GM12878 (cell line): ENCODE results near the gene DUSP11. TPM values are rescaled to one million over a fixed set of nuclear protein-coding genes. Genes with fewer than 3 reads are reported as not detected.

Source experiments
- ATAC-seq: fragments of 200-7000 bp; cut with Tn5 transposase; 3 replicates; pipeline ENCODE4 v1.9.1; 2020; ENCODE audit warnings: mild to moderate bottlenecking, moderate library complexity
- BruUV-seq: library from RNA; stranded (reverse); fragments of 400-500 nt; replicated peaks from 2 replicates; lab custom pipeline; 2021; lab: Mats Ljungman, UMichigan
- CTCF ChIA-PET: fragments of 300-600 bp; sonication (Branson Sonifier 250); formaldehyde crosslinking; extraction: SDS; loops from one replicate; lab custom pipeline; 2021; ENCODE audit warnings: inconsistent platforms; lab: Yijun Ruan, JAX
- POLR2A ChIA-PET: fragments of 350-600 bp; formaldehyde crosslinking; extraction: SDS; loops from one replicate; lab custom pipeline; 2021; ENCODE audit warnings: inconsistent platforms; lab: Charles Lee
- RAD21 ChIA-PET: fragments of 300-600 bp; sonication (Branson Sonifier 250); formaldehyde crosslinking; loops from one replicate; lab custom pipeline; 2023; ENCODE audit warnings: antibody characterized with exemption; ENCODE audit not compliant: unreplicated experiment; lab: Charles Lee
- SMC1A ChIA-PET: fragments of 300-600 bp; sonication (Branson Sonifier 250); formaldehyde crosslinking; loops from one replicate; lab custom pipeline; 2023; ENCODE audit not compliant: unreplicated experiment, uncharacterized antibody; lab: Charles Lee
- DNase-seq: peaks from one replicate; pipeline ENCODE4 v3.0.0-alpha.2; 2011; ENCODE audit warnings: low read depth, low spot score
- FAIRE-seq: peaks from 3 replicates; lab custom pipeline; 2011; peaks lifted over from hg19 to GRCh38; lab: Jason Lieb, UNC
- H2AFZ ChIP-seq: 2 replicates; pipeline ENCODE4 v1.6.0; 2011; ENCODE audit warnings: low read depth, low read length, control low read depth; ENCODE audit not compliant: control insufficient read depth
- H3K27ac ChIP-seq: 2 replicates; pipeline ENCODE4 v1.5.1; 2011; ENCODE audit warnings: control low read depth; ENCODE audit not compliant: control insufficient read depth, insufficient read depth
- H3K27me3 ChIP-seq, 2 experiments: replicated peaks in 1 of 2; 2 replicates each; pipeline versions ENCODE4 v1.6.0 to v1.6.1; 2011; ENCODE audit warnings: low read length in 1 of 2; ENCODE audit not compliant: control insufficient read depth in 2 of 2, insufficient read depth in 2 of 2
- H3K36me3 ChIP-seq, 2 experiments: 2 replicates each; pipeline ENCODE4 v1.5.1; 2011; ENCODE audit warnings: low read length in 1 of 2; ENCODE audit not compliant: control insufficient read depth in 2 of 2, insufficient read depth in 2 of 2
- H3K4me1 ChIP-seq: 2 replicates; pipeline ENCODE4 v1.6.1; 2011; ENCODE audit warnings: mild to moderate bottlenecking, low read length, moderate library complexity, mixed read lengths; ENCODE audit not compliant: control insufficient read depth, insufficient read depth
- H3K4me2 ChIP-seq: 2 replicates; pipeline ENCODE4 v1.6.0; 2011; ENCODE audit warnings: control low read depth; ENCODE audit not compliant: control insufficient read depth, insufficient read depth
- H3K4me3 ChIP-seq: fragments of 200-600 bp; sonication (generic); 2 replicates; pipeline ENCODE4 v1.5.1; 2016
- H3K79me2 ChIP-seq: 2 replicates; pipeline ENCODE4 v1.6.0; 2011; ENCODE audit warnings: low read length; ENCODE audit not compliant: control insufficient read depth, insufficient read depth
- H3K9ac ChIP-seq: 2 replicates; pipeline ENCODE4 v1.8.0; 2011; ENCODE audit warnings: low read length, control low read depth, mixed read lengths; ENCODE audit not compliant: control insufficient read depth, insufficient read depth
- H3K9me3 ChIP-seq: replicated peaks from 3 replicates; pipeline ENCODE4 v1.5.1; 2011; ENCODE audit warnings: mild to moderate bottlenecking, low read length; ENCODE audit not compliant: control insufficient read depth, insufficient read depth
- H4K20me1 ChIP-seq: 2 replicates; pipeline ENCODE4 v1.6.0; 2011; ENCODE audit not compliant: control insufficient read depth, insufficient read depth
- CREM ChIP-seq: IDR thresholded peaks from 2 replicates; pipeline ENCODE4 v1.6.1; 2014; ENCODE audit warnings: antibody characterized with exemption, low read depth
- DPF2 ChIP-seq: fragments of 450-650 bp; IDR thresholded peaks from 2 replicates; pipeline ENCODE4 v1.6.1; 2017; ENCODE audit warnings: mild to moderate bottlenecking
- ETV6 ChIP-seq, 2 experiments: fragments of 450-650 bp in 1 of 2; IDR thresholded peaks in 1 of 2; conservative IDR thresholded peaks in 1 of 2; 2 replicates each; pipeline ENCODE4 v1.6.1; 2014; ENCODE audit warnings: antibody characterized with exemption in 1 of 2, borderline replicate concordance in 1 of 2, low read depth in 1 of 2, mild to moderate bottlenecking in 1 of 2, moderate library complexity in 1 of 2
- LARP7 ChIP-seq: fragments of 450-650 bp; IDR thresholded peaks from 2 replicates; pipeline ENCODE4 v1.6.1; 2017; ENCODE audit warnings: mild to moderate bottlenecking
- NFIC ChIP-seq: IDR thresholded peaks from 2 replicates; pipeline ENCODE4 v1.6.1; 2012; ENCODE audit warnings: low read depth, mild to moderate bottlenecking, inconsistent platforms, low read length, moderate library complexity
- WGBS: methylation state at CpG from one replicate; pipeline ENCODE4 v1.1.6; 2016; ENCODE audit warnings: low lambda C conversion rate; ENCODE audit not compliant: insufficient replicate concordance, insufficient coverage; ENCODE audit errors: missing lambda C conversion rate; 5-methylcytosine and 5-hydroxymethylcytosine counted together
- in situ Hi-C: fragments of 300-500 bp; cut with MboI; formaldehyde crosslinking; loops from 9 replicates; pipeline ENCODE4 v1.14.3; 2018; ENCODE audit warnings: mixed read lengths
- intact Hi-C: fragments of 100-400 bp; cut with micrococcal nuclease; formaldehyde crosslinking; loops from one replicate; pipeline ENCODE4 v1.14.2; 2022; ENCODE audit not compliant: unreplicated experiment
- polyA plus RNA-seq, 11 experiments: library from polyadenylated mRNA; depleted of rRNA in 4 of 11; unstranded in 6 of 11; stranded (reverse) in 5 of 11; fragments of >200 nt; fragmentation: Nextera tagmentation in 4 of 11; fragmentation: Illumina TruSeq in 1 of 11; extraction: Ambion mirVana in 4 of 11; extraction: Trizol in 1 of 11; gene quantifications; 1 replicate in 1 of 11; 2 replicates in 10 of 11; pipeline versions ENCODE4 v1.2.1 to v1.2.3, GENCODE V29; 2011 to 2016; ENCODE audit warnings: inconsistent platforms in 2 of 11, missing spikeins in 2 of 11, low read depth in 1 of 11
- total RNA-seq, 4 experiments: library from RNA; depleted of rRNA in 3 of 4; stranded (reverse); fragments of >200 nt in 3 of 4; fragmentation: Illumina TruSeq in 1 of 4; extraction: Trizol in 1 of 4; gene quantifications; 2 replicates each; pipeline versions ENCODE4 v1.2.1 to v1.2.3, GENCODE V29; 2013 to 2021
- TF ChIP-seq, protein P1 (sequence below): fragments of 450-650 bp; conservative IDR thresholded peaks from 2 replicates; pipeline ENCODE4 v1.6.1; 2017; ENCODE audit warnings: mild to moderate bottlenecking, moderate library complexity

The DUSP11 gene
- total and polyA plus RNA-seq, 10 of the 15 experiments (the other 5 are each of a cell fraction or from before 2014, with no cell fraction given), result 26.4 to 78.4 (median 47.9) TPM

GRCh38 chr2:73821669-73822068, 41.8 kb upstream of the DUSP11 start:
- peak; percentile 16 for ATAC-seq
- WGBS, result 24% methylated on average over 2 of the region's 2 CpGs
- intact Hi-C loops, result loop anchor here (10.0 kb wide), 5 partner anchors 137 to 513 kb away; partner anchors contain the start of gene TET3

More at GRCh38 chr2:73821669-73822068, 41.8 kb upstream of the DUSP11 start:
- Histone ChIP-seq H3K4me2 (peak overlapping the region; percentile 62), H3K79me2 (no peaks in the 10 kb centered on the region), H3K9ac (peak overlapping the region; percentile 26; the same call in 1 of the 2 replicates), H3K36me3 (no peaks in the 10 kb centered on the region), H3K4me1 (peaks cover 20% of the 10 kb centered on the region), H4K20me1 (no peaks in the 10 kb centered on the region), H3K9me3 (no peaks in the 10 kb centered on the region), H3K4me3 (no peak overlapping the region), H3K27me3 (no peaks in the 10 kb centered on the region), H3K27ac (peak overlapping the region; percentile 76), H2AFZ (peak overlapping the region; percentile 59)
- ChIA-PET RAD21 (interaction anchor here (0.9 to 8.4 kb wide), 10 partner anchors 10 to 428 kb away, joined by 3 to 96 read pairs (median 6); partner anchors contain the start of gene MOB1A), CTCF (interaction anchor here (0.6 to 8.9 kb wide), 21 partner anchors 11 to 767 kb away, joined by 3 to 191 read pairs (median 4); partner anchors contain the start of genes BOLA3 and DUSP11), POLR2A (interaction anchor here (1.1 to 1.9 kb wide), 5 partner anchors 74 to 327 kb away, joined by 3 to 7 read pairs (median 4); partner anchors contain the start of gene BOLA3), SMC1A (interaction anchor here (0.6 to 7.3 kb wide), 26 partner anchors 9 to 764 kb away, joined by 3 to 53 read pairs (median 4); partner anchors contain the start of genes BOLA3 and TPRKB)
- FAIRE-seq (no peak), DNase-seq (no peak)
- TF ChIP-seq, protein P1, sequence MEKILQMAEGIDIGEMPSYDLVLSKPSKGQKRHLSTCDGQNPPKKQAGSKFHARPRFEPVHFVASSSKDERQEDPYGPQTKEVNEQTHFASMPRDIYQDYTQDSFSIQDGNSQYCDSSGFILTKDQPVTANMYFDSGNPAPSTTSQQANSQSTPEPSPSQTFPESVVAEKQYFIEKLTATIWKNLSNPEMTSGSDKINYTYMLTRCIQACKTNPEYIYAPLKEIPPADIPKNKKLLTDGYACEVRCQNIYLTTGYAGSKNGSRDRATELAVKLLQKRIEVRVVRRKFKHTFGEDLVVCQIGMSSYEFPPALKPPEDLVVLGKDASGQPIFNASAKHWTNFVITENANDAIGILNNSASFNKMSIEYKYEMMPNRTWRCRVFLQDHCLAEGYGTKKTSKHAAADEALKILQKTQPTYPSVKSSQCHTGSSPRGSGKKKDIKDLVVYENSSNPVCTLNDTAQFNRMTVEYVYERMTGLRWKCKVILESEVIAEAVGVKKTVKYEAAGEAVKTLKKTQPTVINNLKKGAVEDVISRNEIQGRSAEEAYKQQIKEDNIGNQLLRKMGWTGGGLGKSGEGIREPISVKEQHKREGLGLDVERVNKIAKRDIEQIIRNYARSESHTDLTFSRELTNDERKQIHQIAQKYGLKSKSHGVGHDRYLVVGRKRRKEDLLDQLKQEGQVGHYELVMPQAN, result no peak
- TF ChIP-seq DPF2, result 0 out of 2 replicates have a peak, but pooled peaks have one; percentile 8
- TF ChIP-seq NFIC, result peak; percentile 9; the same call in 1 of the 2 replicates
- no peak for TF ChIP-seq CREM
- no peak for TF ChIP-seq LARP7
- 0 out of 4 replicates have a peak, but pooled peaks of 1 of the 2 experiments have one; percentile 12 for TF ChIP-seq ETV6 (conservative IDR thresholded peaks at IDR 0.05 in 1 of 2, IDR thresholded peaks at IDR 0.05 in 1 of 2; ENCODE audit: borderline replicate concordance in 1 of 2, low read depth in 1 of 2)
- in situ Hi-C loops, result loop anchor here (10.0 kb wide), 1 partner anchor 573 kb away; no protein-coding TSS in a partner anchor
- BruUV-seq, result no TSS peak
